GM12878 (cell line): Measurements from ENCODE around the gene BCL2L14. TPM values are rescaled to one million over a fixed set of nuclear protein-coding genes. Genes with fewer than 3 reads are reported as not detected.

ENCODE experiments used
- ATF3 ChIP-seq: IDR thresholded peaks from 2 replicates; pipeline ENCODE4 v1.6.1; 2011; ENCODE audit warnings: low read depth, mild to moderate bottlenecking, low read length, moderate library complexity, borderline replicate concordance; ENCODE audit errors: extremely low read depth
- CHD2 ChIP-seq: IDR thresholded peaks from 2 replicates; pipeline ENCODE4 v1.6.1; 2011; ENCODE audit warnings: low read depth, low read length, improper control_type of control experiment, borderline replicate concordance
- CREB1 ChIP-seq: IDR thresholded peaks from 2 replicates; pipeline ENCODE4 v1.6.1; 2012; ENCODE audit warnings: low read depth, mild to moderate bottlenecking, inconsistent platforms
- CREM ChIP-seq: IDR thresholded peaks from 2 replicates; pipeline ENCODE4 v1.6.1; 2014; ENCODE audit warnings: antibody characterized with exemption, low read depth
- CUX1 ChIP-seq: IDR thresholded peaks from 2 replicates; pipeline ENCODE4 v1.6.1; 2012; ENCODE audit warnings: improper control_type of control experiment, low read depth, low read length; ENCODE audit not compliant: insufficient replicate concordance
- EGR1 ChIP-seq, 2 experiments: IDR thresholded peaks; 1 replicate in 1 of 2; 2 replicates in 1 of 2; pipeline ENCODE4 v1.6.1; 2011 to 2012; ENCODE audit warnings: low read depth in 2 of 2, low read length in 2 of 2, borderline replicate concordance in 1 of 2, mild to moderate bottlenecking in 1 of 2, moderate library complexity in 1 of 2
- FOXK2 ChIP-seq: fragments of 450-650 bp; IDR thresholded peaks from 2 replicates; pipeline ENCODE4 v1.6.1; 2017; ENCODE audit warnings: mild to moderate bottlenecking, moderate library complexity
- GABPA ChIP-seq: IDR thresholded peaks from 2 replicates; pipeline ENCODE4 v1.6.1; 2014; ENCODE audit warnings: antibody characterized with exemption, low read depth, mild to moderate bottlenecking, inconsistent platforms
- GATAD2B ChIP-seq: fragments of 450-650 bp; conservative IDR thresholded peaks from 2 replicates; pipeline ENCODE4 v1.6.1; 2017; ENCODE audit warnings: low read depth, mild to moderate bottlenecking, moderate library complexity
- HDAC6 ChIP-seq: fragments of 200-600 bp; sonication (generic); IDR thresholded peaks from one replicate; pipeline ENCODE4 v1.8.0; 2017; ENCODE audit warnings: antibody characterized with exemption; ENCODE audit not compliant: unreplicated experiment
- JUND ChIP-seq: IDR thresholded peaks from 2 replicates; pipeline ENCODE4 v1.6.1; 2012; ENCODE audit warnings: low read depth, mild to moderate bottlenecking, low read length, improper control_type of control experiment, moderate library complexity
- MEF2A ChIP-seq: IDR thresholded peaks from 2 replicates; pipeline ENCODE4 v1.6.1; 2011; ENCODE audit warnings: low read depth, mild to moderate bottlenecking, low read length, moderate library complexity; ENCODE audit not compliant: insufficient read depth
- MYB ChIP-seq: fragments of 150-350 bp; IDR thresholded peaks from 2 replicates; pipeline ENCODE4 v1.6.1; 2014; ENCODE audit warnings: mild to moderate bottlenecking, low read depth, low read length, borderline replicate concordance
- NRF1 ChIP-seq: conservative IDR thresholded peaks from 2 replicates; pipeline ENCODE4 v1.6.1; 2011; ENCODE audit warnings: mild to moderate bottlenecking, low read depth, low read length, improper control_type of control experiment
- POLR2AphosphoS2 ChIP-seq: IDR thresholded peaks from 2 replicates; pipeline ENCODE4 v1.6.1; 2011; ENCODE audit warnings: low read depth, mild to moderate bottlenecking, low read length, improper control_type of control experiment, moderate library complexity
- SP1 ChIP-seq: IDR thresholded peaks from one replicate; pipeline ENCODE4 v1.6.1; 2011; ENCODE audit warnings: low read depth, low read length
- USF2 ChIP-seq: IDR thresholded peaks from 2 replicates; pipeline ENCODE4 v1.6.1; 2011; ENCODE audit warnings: low read depth, low read length, improper control_type of control experiment, borderline replicate concordance
- ZNF217 ChIP-seq: fragments of 450-650 bp; IDR thresholded peaks from 2 replicates; pipeline ENCODE4 v1.6.1; 2017; ENCODE audit warnings: antibody characterized with exemption, mild to moderate bottlenecking
- ZNF274 ChIP-seq: IDR thresholded peaks from one replicate; pipeline ENCODE4 v1.8.0; 2011; ENCODE audit not compliant: insufficient read length, insufficient read depth
- polyA plus RNA-seq, 11 experiments: library from polyadenylated mRNA; depleted of rRNA in 4 of 11; unstranded in 6 of 11; stranded (reverse) in 5 of 11; fragments of >200 nt; fragmentation: Nextera tagmentation in 4 of 11; fragmentation: Illumina TruSeq in 1 of 11; extraction: Ambion mirVana in 4 of 11; extraction: Trizol in 1 of 11; gene quantifications; 1 replicate in 1 of 11; 2 replicates in 10 of 11; pipeline versions ENCODE4 v1.2.1 to v1.2.3, GENCODE V29; 2011 to 2016; ENCODE audit warnings: inconsistent platforms in 2 of 11, missing spikeins in 2 of 11, low read depth in 1 of 11
- total RNA-seq, 4 experiments: library from RNA; depleted of rRNA in 3 of 4; stranded (reverse); fragments of >200 nt in 3 of 4; fragmentation: Illumina TruSeq in 1 of 4; extraction: Trizol in 1 of 4; gene quantifications; 2 replicates each; pipeline versions ENCODE4 v1.2.1 to v1.2.3, GENCODE V29; 2013 to 2021

BCL2L14 gene
- total and polyA plus RNA-seq, 10 of the 15 experiments (the other 5 are each of a cell fraction or from before 2014, with no cell fraction given) = 0.59 to 2.5 (median 0.90) TPM

DNA sequence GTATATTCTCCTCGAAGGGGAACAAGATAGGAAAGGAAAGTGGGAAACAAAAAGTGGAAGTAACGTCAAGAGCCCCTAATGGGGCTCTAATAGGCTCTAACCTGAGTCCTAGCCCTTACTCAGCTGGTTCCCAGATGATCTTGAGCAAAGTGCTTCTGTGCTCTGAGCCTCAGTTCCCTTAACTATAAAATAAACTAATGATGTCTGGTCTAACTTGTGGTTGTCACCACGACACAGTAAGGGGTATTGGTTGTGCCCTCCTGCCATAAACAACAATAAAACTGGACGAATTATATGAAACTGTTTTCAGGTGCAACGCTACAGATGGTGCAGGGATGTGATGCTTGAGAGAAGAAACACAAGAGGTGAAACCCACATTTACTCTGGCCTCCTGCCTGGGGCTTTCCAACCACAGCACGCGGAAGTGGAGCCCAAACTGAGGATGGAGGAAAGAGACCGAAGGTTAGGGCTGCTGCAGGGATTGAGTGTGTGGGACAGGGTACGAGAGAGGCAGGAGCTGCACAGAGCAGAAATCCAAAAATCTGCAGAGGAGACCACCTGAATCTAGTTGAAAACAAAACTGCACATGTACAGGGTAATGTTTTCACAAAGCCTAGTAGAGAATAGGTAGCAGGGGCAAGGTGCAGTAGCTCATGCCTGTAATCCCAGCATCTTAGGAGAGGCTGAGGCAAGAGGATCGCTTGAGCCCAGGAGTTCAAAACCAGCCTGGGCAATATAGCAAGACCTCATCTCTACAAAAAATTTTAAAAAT lies 45.6 kb upstream of the BCL2L14 start (continued):
- no peak for TF ChIP-seq FOXK2
- TF ChIP-seq JUND = no peak
- peak in 1 of 2 experiments; percentile 64; a peak in 2 of 3 replicates for TF ChIP-seq EGR1 (IDR thresholded peaks at IDR 0.05; ENCODE audit: borderline replicate concordance in 1 of 2, low read depth in 2 of 2, low read length in 2 of 2)
- TF ChIP-seq ZNF274 = no peak
- no peak for TF ChIP-seq USF2
- TF ChIP-seq CUX1 = no peak
- no peak; the same call in 1 of the 2 replicates for TF ChIP-seq CREB1
- no peak for TF ChIP-seq HDAC6
- TF ChIP-seq GABPA = no peak
- TF ChIP-seq SP1 = peak; percentile 68
- TF ChIP-seq MYB = no peak
- TF ChIP-seq ZNF217 = peak; percentile 34; the same call in 1 of the 2 replicates
- no peak for TF ChIP-seq NRF1
- TF ChIP-seq ATF3 = no peak
- peak; percentile 81 for TF ChIP-seq CREM
- TF ChIP-seq MEF2A = 0 out of 2 replicates have a peak, but pooled peaks have one; percentile 39
- peak; percentile 82 for TF ChIP-seq GATAD2B
- peak; percentile 75 for TF ChIP-seq CHD2
- TF ChIP-seq POLR2AphosphoS2 = no peak
